NCI-H748 (cell line): ENCODE measurements around the gene RAP1GAP.
"Not testable (repeated sequence)": the region's sequence is repeated elsewhere in the genome, so short reads cannot be mapped to it uniquely, and the experiment has no call there.

ENCODE experiments used
- DNase-seq: peaks from one replicate; lab custom pipeline; 2025; ENCODE audit not compliant: unreplicated experiment; lab: John Stamatoyannopoulos, UW

Gene RAP1GAP

DNA sequence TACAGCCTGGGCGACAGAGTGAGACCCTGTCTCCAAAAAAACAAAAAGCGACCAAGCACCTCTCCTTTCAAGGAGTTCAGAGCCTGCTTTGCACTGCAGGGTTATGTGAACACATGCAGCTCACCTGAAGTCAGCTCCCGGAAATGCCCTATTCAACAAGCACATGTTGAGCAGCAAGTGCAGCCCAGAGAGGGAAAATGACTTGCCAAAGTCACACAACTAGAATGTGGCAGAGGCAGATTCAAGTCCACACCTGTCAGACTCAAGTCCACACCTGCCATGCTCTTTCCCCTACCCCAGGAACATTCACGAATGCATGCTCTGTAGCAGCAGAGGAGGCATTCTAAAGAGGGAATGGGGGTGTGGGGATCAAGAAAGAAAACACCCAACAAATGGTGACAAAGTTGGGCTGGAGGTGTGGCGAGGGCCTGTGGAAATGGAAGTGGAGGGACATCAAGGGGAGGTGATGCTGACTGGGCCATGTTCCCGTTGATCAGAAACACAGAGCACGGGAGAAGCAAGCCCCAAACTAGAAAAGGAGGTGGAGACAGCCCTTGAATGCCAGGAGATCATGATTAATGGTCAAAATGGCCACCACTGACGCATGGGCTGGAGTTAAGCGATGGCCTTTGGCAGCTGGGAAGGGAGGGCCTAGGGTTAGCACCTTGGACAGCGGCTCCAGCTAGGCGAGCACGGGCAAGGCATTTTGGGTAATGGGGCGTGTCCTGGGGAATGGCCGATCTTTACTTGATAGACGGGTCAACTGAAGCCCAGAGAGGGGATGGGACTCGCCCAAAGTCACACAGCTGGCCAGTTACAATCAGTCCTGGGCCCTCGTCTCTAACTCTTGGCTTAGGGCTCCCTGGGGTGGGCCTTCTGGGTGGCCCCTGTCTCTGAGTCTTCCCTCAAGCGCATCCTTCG, 21.5 kb downstream of the RAP1GAP start:
- no peak for DNase-seq

DNA sequence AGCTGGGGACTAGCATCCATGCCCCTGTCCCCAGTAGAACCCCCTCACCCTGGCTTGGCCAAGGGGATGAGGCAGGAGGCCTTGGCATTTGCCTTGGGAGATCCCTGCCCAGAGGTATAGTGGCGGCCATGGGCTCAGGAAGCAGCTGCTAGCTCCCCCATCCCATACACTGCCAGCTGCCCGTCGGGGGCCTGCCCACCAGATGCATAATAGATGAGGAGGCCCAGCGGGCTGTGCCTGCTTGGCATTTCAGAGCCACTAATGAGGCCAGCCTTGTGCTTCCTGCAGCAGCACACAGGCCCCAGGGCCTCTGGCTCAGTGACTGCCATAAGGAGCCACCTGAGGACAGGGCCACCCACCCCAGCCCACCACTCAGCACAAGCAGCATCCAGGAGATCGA, 23.6 kb downstream of the RAP1GAP start:
- DNase-seq, result no peak

DNA sequence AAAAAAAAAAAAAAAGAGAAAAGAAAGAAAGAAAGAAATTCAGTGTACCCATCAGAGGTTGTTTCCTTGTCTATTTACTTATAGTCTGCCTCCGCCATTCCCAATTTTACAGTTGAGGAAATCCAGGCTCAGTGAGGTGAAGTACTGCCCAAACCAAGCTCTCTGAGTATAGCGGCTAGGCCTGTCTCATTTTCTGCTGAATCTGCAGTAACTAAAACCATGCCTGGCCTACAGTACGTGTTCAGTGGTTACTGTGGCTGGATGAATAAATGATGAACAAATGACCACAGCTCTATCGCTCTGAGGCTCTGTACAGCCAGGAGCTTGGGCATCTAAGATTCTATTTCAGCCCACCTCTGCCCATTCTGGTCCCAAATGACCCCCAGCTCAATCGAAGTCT, 24.3 kb downstream of the RAP1GAP start:
- DNase-seq, result no peak

DNA sequence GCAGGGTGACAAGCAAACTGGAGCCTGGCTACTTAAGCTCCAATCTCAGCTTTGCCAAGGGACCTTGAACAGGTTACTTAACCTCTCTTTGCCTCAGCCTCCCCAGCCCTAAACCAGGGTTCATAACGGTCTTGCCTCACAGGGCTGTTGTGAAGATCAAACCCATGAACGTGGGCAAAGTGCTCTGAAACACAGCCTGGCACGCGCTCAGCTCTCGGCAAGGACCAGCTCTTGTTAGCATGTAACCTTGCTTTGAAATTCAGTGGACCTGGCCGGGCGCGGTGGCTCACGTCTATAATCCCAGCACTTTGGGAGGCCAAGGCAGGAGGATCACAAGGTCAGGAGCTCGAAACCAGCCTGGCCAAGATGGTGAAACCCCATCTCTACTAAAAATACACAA, 24.8 kb downstream of the RAP1GAP start:
- no peak for DNase-seq

DNA sequence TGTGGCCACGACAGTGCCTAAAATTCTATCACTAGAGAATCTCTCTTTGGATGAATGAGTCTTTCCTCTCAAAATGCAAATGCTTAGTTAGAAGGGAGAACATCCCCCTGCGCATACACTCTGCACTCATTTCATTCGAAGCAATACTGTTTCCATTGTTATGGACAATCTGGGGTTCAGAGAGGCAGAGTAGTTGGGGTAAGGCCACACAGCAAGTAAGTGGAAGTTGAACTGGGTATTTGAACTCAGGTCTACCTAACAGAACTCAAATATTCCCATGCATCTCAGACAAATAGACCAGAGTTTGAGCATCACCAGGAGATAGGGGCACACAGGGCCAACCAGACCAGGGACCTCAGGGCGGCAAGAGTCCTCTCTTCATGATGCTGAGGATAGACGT, 25.5 kb downstream of the RAP1GAP start:
- DNase-seq, result no peak

DNA sequence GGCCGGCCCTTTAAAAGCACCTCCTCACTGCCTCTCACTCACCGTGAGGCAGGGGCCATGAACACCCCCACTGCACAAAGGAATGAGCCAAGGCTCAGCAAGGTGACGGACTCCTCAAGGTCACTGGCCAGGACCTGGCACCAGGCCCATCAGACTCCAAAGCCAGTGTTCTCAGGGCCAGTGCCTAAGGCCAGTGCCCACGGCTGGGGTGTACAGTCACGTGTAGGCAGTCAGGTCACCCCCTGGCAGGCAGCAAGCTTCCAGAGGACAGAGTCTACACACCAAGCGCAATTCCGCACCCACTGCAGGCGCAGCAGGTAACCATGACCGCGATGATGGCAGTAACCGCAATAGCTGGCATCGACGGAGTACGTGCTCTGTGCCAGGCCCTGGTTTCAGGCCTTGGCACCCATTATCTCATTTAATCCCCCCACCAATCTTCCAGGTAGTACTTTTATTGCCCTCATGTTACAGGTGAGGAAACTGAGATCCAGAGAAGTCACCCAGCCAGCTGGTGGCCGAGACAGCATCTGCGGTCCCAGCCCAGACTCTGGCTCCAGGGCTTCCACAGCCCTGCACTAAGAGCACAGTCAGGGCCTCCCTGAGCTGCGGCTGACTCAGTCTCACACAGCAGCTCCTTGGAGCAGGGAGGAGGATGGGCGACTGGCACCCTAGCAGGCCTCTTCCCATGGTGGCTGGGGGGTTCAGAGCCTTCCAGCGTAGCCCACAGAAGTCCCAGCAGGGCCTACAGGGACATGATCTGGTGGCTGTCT, 27.0 kb downstream of the RAP1GAP start:
- DNase-seq, result no peak

DNA sequence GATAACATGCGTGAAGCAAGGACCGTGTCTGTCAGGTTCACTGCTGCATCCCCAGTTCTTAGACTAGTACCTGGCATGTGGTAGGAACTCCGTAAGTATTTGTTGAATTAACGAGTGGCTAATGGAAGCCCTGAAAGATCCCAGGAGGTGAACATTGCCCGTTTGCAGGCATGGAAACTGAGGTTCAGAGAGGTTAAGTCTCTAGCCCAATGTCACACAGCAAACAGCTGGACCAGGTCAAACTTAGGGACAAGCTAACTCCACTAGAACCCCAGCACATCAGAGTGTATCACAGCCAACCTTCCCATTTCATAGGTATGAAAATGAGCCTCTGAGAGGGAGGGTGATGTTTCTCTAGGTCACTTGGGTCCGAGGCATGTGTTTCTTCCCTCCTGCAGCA, 27.6 kb downstream of the RAP1GAP start:
- DNase-seq, result no peak

DNA sequence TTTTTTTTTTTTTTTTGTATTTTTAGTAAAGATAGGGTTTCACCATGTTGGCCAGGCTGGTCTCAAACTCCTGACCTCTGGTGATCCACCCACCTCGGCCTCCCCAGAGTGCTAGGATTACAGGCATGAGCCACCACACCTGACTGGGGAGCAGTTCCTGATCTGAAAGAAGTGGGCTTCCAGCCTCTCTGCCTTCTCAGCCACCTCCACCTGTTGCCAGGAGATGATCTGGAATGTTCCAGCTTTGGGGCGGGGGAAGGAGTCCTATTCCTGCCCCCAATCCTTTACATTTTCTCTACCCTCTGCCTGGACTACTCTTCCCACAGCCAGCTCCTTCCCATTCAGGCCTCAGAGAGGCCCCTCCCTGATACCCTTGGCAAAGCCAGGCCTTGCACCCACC, 28.1 kb downstream of the RAP1GAP start:
- no peak for DNase-seq

DNA sequence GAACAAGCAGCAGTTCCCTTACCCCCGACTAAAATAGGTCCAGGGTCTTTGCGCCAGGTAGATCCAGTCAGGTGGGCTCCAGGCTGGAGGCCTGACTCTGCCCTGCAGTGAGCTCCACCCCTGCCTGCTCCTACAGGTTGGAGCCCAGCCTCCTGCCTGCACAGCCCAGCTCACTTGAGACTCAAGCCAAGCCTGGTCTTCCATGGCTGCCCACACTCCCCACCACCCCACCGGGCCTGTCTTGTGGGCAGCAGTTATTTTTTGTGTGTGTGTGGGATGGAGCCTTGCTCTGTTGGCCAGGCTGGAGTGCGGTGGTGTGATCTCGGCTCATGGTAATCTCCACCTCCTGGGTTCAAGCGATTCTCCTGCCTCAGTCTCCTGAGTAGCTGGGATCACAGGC, 28.5 kb downstream of the RAP1GAP start:
- DNase-seq, result no peak

DNA sequence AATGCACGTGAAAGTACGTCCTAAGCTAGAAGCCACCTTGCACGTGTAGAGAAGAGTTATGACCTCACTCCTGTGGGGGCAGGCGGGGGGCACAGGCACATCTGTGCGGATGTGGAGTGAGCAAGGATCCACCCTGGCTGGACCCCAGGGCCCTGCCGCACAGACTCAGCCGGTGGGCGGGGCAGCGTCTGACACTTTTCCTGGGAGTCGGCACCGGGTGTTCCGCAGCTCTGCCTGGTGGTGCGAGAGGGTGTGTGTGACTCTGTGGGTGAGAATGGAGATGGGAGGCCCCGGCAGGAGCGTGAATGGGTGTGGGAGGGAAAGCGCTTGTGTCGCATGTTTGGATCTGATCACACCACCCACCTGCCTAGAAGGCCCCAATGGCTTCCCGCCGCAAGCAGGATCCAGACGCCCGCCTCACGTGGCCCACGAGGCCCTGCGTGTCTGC, 29.5 kb downstream of the RAP1GAP start:
- no peak for DNase-seq

DNA sequence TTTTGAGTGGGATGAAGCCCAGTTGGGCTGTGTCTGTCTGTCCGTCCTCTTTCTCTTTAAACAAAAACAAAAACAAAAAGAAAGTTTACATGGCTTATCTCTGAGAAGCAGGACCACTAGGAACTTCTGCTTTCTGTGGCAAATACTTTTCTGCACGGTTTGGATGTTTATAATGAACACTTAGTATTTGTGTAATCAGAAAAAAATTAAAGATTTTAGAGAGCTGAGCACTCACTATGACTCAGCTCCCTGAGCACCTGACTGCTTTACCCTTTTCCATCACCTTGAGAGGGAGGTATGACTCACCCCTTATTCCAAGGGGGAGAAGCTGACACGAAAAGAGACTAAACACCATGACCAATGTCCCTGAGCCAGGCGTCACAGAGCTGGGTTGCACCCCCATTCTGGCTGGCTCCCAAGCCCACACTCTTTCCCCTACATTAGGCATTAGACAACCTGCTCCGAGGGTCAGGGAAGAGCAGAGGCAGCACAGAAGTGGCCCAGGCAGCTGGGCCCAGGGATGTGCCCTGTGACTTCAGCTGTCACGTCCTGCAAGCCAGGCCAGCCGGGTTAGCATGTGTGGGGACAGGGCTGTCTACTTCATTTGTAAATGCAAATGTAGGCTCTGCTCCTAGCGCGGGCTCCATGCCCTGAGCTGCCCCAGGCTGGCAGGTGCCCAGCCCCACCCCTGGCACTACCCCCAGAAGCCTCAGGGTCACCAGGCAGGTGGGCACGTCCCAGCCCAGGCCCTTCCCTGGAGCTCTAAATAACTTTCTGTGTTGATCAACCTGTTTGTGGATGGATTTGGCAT, 30.4 kb downstream of the RAP1GAP start:
- DNase-seq, result no peak

DNA sequence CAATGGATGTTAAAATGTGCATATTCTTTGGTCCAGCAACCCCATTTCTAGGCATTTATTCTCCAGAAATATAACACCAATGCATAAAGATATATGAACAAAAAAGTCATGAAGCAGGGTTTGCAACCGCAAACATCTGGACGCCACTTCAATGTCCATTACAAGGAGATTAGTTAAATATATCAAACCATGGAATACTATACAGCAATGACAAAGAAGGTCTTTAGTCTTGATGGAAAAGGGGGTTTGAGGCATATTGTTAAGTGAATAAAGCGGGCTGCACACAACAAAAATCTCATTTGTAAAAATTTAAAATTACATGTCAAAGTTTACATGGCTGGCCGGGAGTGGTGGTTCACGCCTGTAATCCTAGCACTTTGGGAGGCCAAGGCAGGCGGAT, 31.6 kb downstream of the RAP1GAP start:
- no peak for DNase-seq

DNA sequence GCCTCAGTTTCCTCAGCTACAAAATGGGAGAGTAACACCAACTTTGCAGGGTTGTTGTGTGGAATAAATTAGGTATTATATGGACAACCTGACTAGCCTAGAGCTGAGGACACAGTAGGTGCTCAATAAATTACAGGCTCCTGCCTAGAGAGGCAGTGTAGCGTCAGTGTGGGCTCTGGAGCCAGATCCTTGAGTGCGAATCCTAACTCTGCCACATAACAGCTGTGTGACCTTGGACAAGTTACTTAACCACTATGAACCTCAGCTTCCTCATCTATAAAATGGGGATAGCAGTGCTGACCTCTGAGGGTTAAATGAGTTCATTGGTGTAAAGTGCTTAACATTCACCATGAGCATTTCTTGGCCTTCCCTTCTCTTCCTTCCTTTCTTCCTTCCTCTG, 33.1 kb downstream of the RAP1GAP start:
- DNase-seq, result no peak

DNA sequence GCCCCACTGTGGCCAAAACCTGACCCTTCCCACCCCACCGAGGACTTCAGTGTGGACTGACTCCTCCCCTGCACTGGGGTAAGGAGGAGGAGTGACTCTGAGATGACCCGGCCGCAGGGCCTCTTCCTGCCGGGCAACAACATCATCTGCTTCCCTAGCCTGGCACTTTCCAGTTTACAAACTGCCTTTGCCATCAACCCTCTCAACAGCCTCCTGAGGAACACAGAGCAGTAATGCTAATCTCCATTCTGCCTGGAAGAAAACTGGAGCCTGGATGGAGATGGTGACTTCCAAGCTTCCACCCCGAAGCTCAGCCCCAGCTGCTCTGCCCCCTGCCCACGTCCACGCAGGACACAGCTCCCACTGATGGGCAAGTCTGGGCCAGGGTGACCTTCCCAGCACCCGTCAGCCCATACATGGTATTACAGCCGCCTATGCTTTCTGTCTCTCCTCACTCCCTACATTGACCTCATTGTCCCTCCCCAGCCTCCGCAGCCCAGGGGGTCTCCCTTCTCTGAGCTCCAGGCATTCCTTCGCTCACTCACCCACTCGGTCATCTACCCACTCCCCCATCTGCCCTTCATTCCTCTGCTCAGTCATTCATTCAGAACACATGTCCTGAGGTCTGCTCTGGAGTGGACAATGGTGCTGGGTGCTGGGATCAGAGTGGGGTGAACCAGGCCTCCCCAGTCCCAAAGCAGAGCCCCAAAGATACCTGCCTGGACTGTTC, 34.2 kb downstream of the RAP1GAP start:
- no peak for DNase-seq

DNA sequence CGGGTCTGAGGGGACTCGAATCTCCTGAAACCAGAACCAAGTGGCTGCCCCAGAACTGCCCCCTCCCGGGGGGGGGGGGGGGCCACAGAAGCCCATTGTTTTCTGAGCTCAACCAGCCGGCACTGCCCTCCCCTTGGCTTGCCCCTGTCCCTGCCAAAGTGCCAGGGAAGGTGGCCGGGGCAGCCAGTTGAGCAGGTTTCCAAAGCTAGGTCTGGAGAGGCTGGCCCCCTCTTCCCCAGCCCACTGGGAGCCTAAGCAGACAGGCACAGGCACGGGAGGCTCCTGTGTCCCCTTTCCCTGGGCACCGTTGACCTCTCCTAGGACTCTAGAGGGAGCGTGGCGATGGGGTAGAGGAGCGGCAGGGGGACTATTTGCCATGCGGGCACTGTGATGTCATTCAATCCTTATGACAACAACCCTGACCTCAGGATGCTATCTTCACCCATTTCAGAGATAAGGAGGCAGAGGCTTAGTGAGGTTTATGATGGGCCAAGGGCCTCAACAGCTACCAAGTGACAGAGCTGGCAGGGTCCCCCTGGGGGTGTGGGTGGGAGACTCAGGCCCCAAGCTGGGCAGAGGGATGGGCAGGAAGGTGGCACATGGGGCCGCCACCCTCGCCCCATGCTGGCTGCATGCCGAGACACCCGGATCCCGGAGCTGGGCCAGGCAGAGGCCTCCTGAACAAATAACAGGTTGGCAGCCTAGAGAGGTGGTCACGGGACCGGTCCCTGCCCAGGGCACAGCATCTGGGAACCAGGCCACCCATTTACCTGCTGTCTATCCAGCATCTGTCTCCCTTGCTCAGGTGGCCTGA, 35.0 kb downstream of the RAP1GAP start:
- no peak for DNase-seq

DNA sequence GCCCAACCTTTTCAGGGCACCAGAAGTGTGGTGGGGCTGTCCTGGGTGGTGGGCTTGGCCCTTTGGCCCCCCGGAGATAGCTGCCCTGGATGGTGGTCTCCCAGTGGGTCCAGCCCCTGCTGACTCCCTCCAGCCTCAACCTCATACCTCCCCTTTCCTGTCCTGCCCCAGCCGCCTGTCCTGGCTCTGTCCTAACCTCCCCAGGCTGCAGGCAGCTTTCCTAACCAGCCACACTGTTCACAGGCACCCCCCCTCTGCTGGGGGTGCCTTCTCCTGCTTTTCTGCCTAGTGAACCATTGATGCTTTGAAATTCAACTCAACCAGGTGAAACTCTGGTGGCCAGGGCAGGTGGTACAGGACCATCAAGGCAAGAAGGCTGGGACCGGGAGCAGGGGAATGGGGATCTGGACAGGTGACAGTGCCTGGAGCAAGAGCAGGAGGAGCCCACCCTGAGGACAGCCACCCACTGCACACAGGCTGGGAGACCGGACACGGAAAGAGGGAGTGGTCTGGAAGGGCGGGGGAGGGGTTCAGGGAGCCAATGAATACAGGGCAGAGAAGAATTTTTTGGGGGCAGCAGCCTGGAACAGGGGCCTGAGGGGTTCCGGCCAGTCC, 35.9 kb downstream of the RAP1GAP start:
- no peak for DNase-seq

DNA sequence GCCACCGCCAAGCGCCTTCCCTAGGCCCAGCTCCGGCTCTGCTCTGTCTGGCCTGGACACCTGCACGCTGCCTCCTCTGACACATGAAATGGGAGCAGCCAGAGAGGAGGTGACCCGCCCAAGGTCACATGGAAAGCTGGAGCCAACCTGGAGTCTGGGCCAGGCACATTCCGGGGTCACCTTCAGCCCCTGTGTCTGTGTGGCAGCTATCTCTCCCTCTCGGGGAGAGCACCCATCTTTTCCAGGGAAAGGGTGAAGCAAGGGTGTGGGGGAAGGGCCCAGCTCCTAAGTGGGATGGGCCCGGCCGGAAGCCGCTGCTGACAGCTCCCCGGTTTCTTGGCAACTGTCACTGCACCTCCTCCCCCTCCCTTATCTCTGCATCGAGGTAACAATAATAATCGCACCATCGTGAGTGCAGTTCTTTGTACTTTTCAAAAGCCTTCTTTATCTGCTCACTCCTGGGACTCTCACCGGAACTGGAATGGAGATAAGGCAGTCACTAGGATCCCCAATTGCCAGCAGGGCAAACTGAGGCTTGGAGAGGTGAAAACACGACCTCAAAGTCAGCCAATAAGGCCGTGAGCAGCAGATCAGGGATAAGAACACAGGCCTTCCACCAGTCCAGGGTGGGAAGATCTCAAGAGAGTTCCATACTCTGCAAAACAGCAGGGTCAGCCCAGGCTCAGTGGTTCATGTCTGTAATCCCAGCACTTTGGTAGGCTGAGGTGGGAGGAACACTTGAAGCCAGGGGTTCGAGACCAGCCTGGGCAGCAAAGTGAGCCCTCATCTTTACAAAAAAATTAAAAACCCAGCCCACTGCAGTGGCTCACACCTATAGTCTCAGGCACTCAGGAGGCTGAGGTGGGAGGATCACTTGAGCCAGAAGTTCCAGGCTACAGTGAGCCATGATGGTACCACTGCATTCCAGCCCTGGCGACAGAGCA, 36.9 kb downstream of the RAP1GAP start:
- peak; percentile 30 for DNase-seq

DNA sequence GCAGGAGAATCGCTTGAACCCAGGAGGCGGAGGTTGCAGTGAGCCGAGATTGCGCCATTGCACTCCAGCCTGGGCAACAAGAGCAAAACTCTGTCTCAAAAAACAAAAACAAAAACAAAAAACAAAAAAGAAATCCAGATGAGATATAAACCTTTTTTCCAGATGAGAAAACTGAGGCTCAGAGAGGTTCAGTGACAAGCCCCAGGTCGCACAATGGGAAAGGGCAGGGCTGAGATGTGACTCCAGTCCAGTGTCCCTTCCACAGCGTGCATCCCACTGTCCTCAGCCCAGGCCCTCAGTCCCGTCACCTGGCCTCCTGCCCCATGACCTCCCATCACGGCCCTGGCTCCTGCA, 37.6 kb downstream of the RAP1GAP start:
- not testable (repeated sequence) for DNase-seq
